22Rv1 (cell line): Measurements from ENCODE around the gene SKA1.

Experiments used
- CTCF ChIP-seq: fragments of 450-650 bp; IDR thresholded peaks from 2 replicates; pipeline ENCODE4 v1.5.1; 2017; ENCODE audit warnings: mild to moderate bottlenecking
- ZFX ChIP-seq: fragments of 450-650 bp; IDR thresholded peaks from 2 replicates; pipeline ENCODE4 v1.6.1; 2017; ENCODE audit warnings: antibody characterized with exemption, borderline replicate concordance

GRCh38 chr18:50331691-50332090 lies 43.2 kb upstream of the SKA1 start:
- TF ChIP-seq CTCF, result no peak
- TF ChIP-seq ZFX, result no peak
